OCI-M2 (cell line): ENCODE data around the gene FADS2.
A peak's percentile ranks its signal among the peaks of the same experiment; 100 is the strongest.

Experiments
- DNase-seq: peaks from one replicate; lab custom pipeline; 2025; ENCODE audit not compliant: unreplicated experiment; lab: John Stamatoyannopoulos, UW

The FADS2 gene

DNA sequence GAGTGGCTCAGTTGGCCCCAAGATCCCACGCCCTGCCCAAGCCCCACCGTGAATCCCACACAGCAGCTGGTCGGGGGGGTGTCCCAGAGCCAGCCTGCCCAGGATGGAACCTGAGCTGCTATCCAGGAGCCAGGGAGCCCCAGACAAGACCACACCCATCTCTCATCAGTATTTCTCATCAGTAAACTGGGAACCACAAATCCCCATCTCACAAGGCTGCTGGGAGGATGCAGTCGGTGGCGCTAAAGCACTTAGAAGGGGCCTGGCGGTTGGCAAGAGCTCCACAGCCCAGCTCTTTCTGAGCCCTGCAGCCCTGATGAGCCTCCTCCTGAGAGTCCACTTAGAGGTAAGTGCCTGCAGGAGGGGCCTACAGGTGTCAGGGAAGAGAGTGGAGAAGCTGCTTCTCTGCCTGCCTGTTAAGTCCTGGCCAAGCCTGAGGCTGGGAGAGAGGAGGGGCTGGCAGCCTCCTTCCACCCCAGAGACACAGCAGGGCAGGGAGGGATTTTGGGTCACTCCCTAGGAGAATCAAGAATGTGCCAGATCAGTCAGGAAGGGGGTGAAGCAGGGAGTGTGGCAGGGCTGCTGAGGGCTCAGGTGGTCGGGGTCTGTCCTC, 57.2 kb downstream of the FADS2 start:
- no peak for DNase-seq

DNA sequence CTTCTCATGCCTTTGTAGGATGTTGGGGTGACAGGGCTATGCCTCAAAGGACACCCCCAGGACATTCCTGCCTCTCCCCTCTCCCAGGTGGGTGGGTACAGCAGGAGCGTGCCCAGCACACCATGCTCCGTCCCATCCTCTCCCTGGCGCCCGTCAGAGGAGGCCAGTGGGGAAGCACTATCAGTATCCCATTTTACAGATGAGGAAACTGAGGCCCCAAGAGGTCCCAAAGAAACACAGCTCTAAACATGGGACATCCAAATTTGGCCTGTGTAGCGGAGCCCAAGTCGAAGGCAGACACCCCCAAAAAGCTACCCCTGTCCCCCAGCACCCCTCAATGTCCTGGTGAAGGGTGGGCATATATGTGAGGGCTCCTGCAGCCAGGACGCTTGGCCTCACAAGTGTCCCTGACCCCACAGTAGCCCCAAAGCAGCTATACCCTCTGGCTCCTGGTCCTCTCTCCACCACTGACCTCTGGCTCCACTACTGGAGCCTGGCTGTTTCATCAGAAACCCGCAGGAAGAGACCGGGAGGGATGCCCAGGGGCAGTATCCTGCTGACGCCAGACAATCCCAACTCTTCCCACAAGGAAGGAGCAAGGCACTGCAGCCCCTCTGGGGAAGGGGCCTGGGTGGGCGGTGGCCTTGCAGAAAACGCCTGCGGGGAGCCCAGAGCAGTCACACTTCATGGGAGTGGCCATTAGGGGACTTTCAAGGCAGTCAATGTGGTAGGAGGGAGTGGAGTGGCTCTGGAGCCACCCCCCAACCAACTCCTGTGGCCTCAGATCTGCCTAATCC, 57.9 kb downstream of the FADS2 start:
- DNase-seq, result no peak

DNA sequence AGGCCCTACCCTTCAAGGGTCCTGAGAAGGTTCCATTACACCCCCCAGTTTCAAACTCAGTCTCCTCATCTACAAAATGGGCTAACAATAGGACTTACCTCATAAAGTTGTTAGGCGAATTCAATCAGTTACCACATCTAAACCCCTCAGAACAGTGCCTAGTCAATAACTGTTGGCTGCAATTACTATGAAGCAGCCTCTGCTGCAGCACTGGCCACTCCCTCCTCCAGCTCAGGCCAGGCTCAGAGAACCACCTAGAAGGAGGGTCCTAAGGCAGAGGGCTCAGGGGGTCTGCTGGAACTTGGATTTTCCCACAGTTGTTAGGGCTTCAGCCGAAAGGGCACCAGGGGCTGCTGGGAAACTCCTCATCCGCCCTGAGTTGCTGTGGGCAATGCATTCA, 58.5 kb downstream of the FADS2 start:
- DNase-seq, result no peak

- DNase-seq, result no peak
Observed at GRCh38 chr11:61887839-61888494, 59.9 kb downstream of the FADS2 start.

GRCh38 chr11:61888590-61888989, 60.5 kb downstream of the FADS2 start:
- DNase-seq, result no peak

- DNase-seq, result no peak
Observed at GRCh38 chr11:61889831-61890230, 61.7 kb downstream of the FADS2 start.

DNA sequence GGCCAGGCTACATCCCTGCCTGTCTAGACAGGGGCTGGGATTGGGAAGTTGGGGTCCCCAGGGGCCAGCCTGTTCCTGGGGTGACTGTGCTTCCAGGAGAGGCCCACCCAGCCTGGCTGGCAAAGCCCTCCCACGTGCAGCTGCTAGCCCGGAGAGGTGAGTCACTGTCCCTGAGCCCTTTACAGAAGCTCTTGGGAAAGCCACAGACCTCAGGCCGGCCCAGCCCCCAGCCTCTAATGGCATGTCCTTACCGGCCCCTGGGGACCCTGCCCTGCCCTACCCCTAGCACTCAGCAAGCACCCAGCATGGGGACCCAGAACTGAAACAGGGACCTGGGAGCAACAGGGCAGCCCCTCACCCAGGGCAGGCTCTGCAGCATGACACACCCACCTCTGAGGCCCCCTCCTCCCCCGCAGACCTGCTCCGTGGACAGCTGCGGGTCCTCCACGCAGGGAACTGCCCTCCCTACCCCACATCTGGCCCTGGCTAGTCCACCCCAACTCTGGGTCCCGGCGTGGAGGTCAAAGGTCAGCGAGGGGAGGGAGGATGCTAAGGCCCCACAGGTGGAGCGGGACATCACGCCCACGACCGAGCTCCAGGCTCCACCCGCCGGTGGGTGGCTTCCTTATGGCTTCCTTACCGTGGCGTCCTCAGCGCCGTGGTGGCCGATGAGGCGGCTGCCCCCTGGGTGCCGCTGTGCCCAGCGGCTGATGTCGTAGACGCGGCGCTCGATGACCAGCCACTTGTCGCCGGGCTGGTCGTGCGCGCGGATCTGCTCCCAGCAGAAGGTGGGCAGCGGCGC, 62.6 kb downstream of the FADS2 start:
- DNase-seq, result no peak

GRCh38 chr11:61891331-61892084, 63.4 kb downstream of the FADS2 start, which contains the start of gene FADS3:
FADS3 (minus strand) TSS chr11:61891545; CDS start chr11:61891381, 164 bp downstream.
- DNase-seq, result no peak

DNA sequence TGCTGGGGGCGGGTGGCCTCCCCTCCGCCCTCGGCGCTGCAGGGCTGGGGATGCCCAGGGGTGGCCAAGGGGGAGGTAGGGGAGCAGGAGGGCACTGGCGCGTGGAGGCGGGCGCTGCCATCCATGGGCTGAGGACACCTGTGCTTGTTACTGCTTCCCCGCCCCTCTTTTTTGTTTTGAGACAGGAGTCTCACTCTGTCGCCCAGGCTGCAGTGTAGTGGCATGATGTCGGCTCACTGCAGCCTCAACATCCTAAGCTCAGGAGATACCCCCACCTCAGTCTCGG, 63.9 kb downstream of the FADS2 start:
- DNase-seq, result no peak

- no peak for DNase-seq
Observed at GRCh38 chr11:61893981-61894380, 65.9 kb downstream of the FADS2 start.

- no peak for DNase-seq
Observed at GRCh38 chr11:61895046-61895717, 67.1 kb downstream of the FADS2 start.

GRCh38 chr11:61895718-61896059, 67.6 kb downstream of the FADS2 start:
- no peak for DNase-seq

- no peak for DNase-seq
Observed at GRCh38 chr11:61896665-61897386, 68.7 kb downstream of the FADS2 start.

GRCh38 chr11:61897387-61898246, 69.5 kb downstream of the FADS2 start:
- no peak for DNase-seq

DNA sequence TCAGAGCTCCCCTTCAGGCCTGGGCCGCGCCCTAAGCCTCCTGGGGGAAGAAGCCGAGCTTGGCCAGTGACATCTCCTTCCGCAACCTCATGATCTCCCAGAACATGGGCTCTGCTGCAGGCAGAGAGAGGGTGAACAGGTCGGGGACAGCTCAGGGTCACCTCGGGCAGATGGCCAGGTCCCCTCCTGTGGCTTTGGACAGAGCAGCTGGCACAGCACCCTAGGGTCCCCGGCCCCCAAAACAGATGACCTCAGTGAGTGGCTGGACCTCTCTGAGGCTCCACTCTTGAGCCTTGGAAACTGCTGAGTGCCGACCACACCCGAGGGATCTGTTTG, 70.1 kb downstream of the FADS2 start:
- DNase-seq, result no peak

DNA sequence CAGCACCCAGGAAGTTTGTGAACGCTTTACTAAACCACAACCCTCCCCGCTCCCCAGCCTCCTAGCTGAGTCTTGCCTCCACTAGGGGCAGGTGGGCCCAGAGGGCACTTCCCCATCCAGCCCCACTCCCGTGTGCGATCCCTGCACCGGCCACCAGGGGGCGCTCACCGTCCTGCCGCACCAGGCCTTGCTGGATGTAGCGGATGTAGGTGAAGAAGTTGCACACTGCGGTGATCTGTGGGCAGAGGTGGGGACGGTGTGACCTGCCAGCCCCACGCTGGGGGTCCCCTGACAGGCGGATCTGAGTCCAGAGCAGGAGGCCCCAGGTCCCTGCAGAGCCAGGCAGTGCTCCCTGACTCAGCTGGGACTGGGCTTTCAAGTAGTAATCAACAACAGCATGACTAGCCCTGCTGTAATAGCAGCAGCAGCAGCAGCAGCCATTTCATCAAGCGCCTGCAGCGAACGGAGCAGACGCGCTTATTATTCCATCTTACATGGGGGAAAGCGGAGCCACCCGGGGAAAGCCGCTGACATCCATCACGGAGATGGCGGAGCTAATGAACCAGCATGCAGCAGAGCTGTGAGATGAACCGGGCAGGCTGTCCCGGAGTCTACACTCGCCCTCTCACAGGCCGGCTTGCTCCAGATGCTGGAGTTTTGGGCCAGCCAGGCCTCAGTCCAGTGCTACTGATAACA, 71.2 kb downstream of the FADS2 start:
- DNase-seq, result peak; percentile 43

GRCh38 chr11:61900251-61900650, 72.2 kb downstream of the FADS2 start:
- DNase-seq, result no peak

DNA sequence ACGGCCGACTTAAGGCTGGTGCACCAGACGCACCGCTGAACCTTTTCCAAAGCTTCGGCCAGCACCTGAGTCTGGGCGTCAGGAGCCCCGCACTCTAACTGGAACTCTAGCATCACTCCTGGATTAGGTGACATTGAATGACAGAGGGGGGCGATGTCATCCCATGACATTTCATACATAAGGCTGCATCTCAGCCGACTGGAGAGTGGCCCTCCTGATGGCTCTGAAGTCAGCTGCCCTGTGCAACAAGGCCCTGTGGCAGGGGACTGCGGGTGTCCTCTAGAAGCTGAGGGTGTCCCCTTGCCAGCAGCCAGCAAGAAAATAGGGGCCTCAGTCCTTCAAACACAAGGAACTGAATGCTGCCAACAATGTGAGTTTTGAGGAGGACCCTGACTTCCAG, 73.3 kb downstream of the FADS2 start:
- DNase-seq, result no peak
